HG02763 (cell line): ENCODE data around the gene IL10RA.
A peak's percentile ranks its signal among the peaks of the same experiment; 100 is the strongest.

ENCODE experiments used
- ATAC-seq: cut with Tn5 transposase; IDR thresholded peaks from one replicate; pipeline ENCODE4 v1.9.1; 2021; ENCODE audit warnings: mild to moderate bottlenecking, moderate library complexity; ENCODE audit not compliant: unreplicated experiment

Gene IL10RA

DNA sequence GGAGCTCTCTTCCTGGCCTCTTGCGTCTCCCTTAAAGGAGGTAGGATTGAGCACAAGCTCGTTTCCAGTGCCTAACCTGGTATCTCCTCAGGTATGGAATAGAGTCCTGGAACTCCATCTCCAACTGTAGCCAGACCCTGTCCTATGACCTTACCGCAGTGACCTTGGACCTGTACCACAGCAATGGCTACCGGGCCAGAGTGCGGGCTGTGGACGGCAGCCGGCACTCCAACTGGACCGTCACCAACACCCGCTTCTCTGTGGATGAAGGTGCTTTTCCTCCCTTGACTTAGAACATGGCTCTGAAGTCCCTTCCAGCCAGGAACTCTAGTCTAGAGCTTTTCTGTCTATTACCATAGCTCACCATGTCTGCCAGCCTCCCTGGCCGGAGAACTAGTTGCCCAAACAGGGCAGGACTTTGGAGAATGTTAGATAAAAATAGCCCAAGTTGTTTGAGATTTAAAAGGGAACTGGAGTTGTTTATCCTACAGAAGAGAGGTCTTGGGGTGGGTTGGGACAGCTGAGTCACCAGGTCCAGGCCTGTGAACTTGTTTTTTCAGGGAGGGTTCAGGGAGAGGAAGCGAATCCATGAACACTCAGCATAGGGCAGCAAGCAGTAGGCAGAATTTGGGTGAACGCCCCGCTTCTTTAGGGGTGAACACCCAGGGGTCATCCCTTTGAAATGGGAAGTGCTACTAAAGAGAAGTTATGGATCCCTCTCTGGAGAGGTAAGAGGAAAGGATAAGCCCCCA, 3.3 kb downstream of the IL10RA start:
- no peak for ATAC-seq

DNA sequence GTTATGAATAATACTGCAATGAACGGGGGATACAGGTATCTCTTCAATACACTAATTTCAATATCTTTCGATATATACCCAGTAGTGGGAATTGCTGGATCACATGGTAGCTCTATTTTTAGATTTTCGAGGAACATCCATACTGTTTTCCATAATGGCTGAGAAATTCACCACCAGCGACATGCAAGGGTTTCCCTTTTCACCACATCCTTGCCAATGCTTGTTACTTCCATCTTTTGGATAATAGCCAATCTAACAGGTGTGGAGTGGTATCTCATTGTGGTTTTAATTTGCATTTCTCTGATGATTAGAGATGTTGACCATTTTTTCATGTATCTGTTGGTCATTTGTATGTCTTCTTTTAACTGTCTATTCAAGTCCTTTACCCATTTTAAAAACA, 5.9 kb downstream of the IL10RA start:
- ATAC-seq: no peak

DNA sequence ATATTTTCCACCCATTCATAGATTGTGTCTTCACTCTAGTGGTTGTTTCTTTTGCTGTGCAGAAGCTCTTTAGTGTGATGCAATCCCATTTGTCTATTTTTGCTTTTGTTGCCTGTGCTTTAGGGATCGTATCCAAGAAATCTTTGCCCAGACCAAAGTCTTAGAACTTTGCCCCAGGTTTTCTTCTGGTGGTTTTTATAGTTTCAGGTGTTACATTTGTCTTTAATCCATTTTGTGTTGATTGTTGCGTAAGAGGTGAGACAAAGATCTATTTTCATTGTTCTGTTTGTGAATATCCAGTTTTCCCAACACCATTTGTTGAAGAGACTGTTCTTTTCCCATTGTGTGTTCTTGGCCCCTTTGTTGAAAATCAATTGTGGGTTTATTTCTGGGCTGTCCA, 6.4 kb downstream of the IL10RA start:
- no peak for ATAC-seq

DNA sequence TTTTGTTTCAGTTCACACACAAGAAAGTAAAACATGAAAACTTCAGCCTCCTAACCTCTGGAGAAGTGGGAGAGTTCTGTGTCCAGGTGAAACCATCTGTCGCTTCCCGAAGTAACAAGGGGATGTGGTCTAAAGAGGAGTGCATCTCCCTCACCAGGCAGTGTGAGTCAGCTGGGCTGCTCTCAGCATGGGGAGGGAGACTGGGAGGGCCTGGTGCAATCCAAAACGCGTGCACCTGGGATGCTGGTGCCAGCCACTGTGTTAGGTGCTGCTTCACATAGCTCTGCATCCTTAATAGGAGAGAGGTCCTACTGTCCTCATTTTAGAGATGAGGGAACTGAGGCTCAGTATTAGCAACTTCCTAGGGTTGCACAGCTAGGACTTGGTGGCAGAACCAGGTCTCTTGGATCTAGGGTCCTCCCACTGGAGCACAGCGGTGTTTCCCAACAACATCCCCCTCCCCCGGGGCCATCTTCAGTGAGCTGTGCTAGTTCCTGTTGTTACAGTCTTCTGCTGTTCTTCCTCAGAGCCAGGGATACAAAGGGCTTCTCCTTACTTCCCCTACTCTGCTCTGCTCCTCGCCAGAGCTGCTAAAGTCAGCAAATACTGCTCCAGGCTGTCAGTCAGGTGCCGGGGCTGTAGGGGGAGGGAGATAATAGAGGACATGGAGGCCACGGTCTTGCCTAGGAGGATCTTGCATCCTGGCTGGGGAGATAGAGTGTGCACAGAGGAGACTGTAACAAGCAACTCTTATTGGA, 8.0 kb downstream of the IL10RA start:
- no peak for ATAC-seq

DNA sequence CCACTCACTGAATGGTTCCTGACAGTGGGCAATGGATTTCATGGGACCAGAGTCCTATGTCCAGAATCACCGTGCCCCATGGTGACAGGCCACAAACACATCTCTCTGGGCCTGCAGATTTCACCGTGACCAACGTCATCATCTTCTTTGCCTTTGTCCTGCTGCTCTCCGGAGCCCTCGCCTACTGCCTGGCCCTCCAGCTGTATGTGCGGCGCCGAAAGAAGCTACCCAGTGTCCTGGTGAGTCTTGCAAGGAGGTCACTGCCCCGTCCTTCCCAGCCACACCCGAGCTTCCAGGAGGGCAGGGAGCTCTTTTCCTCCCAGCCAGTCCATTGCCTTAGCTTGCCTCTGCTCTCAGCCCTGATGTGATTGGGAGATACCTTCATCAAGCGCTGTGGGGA, 9.3 kb downstream of the IL10RA start:
- no peak for ATAC-seq

DNA sequence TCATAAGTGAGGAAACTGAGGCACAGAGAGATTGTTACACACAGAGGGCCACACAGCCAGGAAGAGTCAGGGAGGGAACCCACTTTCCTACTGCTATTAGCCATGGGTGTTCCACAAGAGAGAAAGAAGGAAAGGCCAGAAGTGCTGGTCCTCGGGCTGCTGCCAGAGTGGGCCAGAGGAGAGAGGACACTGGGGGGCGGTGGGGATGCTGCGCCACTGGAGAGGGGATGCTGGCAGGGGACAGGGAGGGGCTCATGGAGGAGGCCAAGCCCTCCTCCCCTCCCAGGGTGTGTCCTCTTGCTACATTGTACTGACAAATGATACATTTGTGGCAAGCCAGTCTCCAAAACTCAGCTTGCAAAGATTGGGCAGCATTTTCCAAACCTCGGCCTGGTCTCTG, 9.9 kb downstream of the IL10RA start:
- ATAC-seq: no peak

DNA sequence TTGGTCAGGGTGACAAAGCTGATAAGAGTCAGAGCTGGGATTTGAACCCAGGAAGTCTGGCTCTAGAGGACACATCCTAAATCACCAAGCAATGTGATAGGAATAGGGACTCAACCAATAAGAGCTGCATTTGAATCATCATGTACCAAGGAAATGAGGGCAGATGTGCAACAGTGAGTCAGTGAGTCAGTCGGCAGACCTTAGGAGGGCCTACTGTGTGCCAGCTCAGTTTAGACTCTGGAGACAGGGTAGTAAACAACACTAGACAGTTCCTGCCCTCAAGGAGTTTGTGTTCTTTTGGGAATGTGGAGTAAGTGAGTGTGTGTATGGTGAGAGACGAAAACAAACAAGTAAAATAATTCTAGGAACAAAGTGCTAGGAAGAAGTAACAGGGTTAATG, 11.2 kb downstream of the IL10RA start:
- ATAC-seq: no peak

DNA sequence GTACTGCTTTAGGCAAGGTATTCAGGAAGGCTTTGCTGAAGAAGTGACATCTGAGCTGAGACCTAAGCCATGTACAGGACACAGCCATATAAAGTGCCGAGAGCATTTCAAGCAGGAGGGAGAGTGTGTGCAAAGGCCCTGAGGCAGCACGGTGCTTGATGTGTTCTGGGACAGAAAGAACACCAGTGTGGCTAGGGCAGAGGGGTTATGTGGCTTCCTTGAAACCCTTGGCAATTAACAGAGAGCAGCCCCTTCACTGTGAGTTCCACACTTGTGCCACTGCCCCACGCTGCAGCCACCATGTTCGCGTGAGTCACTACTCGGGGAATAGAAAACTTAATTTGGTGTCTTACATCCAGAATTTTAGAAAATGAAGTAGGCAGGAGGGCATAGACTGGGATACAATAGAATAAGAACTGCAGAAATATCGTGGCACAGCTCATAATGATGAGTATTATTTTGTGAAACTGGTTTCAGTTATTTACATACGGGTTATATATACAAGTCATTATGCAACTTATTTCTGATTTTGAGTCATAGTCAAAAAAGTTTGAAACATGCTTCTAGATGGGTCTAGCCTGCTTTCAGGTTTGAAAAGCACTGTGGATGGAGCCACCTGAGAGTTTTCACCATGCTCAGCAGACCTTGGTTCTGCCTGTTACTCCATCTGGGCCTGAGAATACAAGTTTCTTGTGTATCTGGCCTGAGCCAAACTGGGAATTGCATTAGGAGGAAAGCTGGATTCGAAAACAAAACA, 11.8 kb downstream of the IL10RA start:
- peak; percentile 70 for ATAC-seq

DNA sequence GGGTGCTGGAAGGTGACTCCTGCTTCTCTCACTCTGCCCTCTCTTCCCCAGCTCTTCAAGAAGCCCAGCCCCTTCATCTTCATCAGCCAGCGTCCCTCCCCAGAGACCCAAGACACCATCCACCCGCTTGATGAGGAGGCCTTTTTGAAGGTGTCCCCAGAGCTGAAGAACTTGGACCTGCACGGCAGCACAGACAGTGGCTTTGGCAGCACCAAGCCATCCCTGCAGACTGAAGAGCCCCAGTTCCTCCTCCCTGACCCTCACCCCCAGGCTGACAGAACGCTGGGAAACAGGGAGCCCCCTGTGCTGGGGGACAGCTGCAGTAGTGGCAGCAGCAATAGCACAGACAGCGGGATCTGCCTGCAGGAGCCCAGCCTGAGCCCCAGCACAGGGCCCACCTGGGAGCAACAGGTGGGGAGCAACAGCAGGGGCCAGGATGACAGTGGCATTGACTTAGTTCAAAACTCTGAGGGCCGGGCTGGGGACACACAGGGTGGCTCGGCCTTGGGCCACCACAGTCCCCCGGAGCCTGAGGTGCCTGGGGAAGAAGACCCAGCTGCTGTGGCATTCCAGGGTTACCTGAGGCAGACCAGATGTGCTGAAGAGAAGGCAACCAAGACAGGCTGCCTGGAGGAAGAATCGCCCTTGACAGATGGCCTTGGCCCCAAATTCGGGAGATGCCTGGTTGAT, 12.6 kb downstream of the IL10RA start:
- no peak for ATAC-seq

DNA sequence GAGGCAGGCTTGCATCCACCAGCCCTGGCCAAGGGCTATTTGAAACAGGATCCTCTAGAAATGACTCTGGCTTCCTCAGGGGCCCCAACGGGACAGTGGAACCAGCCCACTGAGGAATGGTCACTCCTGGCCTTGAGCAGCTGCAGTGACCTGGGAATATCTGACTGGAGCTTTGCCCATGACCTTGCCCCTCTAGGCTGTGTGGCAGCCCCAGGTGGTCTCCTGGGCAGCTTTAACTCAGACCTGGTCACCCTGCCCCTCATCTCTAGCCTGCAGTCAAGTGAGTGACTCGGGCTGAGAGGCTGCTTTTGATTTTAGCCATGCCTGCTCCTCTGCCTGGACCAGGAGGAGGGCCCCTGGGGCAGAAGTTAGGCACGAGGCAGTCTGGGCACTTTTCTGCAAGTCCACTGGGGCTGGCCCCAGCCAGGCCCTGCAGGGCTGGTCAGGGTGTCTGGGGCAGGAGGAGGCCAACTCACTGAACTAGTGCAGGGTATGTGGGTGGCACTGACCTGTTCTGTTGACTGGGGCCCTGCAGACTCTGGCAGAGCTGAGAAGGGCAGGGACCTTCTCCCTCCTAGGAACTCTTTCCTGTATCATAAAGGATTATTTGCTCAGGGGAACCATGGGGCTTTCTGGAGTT, 13.3 kb downstream of the IL10RA start:
- no peak for ATAC-seq

DNA sequence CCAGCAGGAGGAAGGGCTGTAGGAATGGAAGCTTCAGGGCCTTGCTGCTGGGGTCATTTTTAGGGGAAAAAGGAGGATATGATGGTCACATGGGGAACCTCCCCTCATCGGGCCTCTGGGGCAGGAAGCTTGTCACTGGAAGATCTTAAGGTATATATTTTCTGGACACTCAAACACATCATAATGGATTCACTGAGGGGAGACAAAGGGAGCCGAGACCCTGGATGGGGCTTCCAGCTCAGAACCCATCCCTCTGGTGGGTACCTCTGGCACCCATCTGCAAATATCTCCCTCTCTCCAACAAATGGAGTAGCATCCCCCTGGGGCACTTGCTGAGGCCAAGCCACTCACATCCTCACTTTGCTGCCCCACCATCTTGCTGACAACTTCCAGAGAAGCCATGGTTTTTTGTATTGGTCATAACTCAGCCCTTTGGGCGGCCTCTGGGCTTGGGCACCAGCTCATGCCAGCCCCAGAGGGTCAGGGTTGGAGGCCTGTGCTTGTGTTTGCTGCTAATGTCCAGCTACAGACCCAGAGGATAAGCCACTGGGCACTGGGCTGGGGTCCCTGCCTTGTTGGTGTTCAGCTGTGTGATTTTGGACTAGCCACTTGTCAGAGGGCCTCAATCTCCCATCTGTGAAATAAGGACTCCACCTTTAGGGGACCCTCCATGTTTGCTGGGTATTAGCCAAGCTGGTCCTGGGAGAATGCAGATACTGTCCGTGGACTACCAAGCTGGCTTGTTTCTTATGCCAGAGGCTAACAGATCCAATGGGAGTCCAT, 14.1 kb downstream of the IL10RA start:
- ATAC-seq: no peak

DNA sequence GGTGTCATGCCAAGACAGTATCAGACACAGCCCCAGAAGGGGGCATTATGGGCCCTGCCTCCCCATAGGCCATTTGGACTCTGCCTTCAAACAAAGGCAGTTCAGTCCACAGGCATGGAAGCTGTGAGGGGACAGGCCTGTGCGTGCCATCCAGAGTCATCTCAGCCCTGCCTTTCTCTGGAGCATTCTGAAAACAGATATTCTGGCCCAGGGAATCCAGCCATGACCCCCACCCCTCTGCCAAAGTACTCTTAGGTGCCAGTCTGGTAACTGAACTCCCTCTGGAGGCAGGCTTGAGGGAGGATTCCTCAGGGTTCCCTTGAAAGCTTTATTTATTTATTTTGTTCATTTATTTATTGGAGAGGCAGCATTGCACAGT, 14.6 kb downstream of the IL10RA start:
- ATAC-seq: no peak

DNA sequence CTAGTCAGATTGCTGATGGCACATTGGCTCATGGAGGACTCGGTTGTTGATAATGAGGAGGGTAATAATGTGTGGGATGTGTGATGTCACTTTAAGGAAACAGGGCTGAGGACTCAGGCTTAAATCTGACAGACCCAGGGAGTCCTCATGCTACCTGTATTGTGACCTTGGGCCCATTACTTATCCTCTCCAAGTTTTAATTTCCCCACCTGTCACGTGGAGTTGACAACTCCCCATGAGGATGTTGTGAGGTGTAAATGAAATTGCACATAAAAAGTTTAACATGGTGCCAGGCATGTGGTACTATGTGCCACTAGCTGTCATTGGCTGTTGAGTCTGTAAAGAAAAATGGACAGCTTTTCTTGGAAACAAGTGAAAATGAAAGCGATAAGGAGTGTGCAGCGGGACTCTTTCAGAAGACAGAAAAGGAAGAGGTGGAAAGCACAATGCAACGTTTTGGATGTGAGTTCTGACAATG, 15.3 kb downstream of the IL10RA start:
- no peak for ATAC-seq

DNA sequence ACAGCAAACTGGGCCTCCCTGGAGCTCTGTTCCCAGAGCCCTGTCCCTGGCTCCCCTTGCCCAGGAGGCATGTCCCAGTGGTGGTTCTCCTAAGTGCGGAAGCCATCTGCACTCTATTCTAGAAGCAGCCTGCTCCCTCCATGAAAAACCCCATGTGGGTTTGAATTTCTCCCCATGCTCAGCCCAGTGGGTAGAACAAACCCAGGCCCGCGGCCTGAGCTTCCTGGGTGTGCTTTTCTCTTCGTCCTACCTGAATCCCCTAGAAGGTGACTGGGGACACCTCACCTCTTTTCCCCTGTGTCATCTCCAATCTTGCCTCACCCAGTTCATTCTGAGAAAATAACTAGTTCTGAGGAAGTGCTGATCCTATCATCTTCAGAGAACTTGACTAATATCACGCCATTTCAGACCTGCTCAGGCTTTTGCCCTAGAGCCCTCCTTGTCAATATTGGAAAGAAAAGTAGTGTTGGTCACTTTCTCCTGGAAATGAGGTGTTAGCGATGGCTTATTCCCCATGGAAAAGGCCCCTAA, 15.9 kb downstream of the IL10RA start:
- no peak for ATAC-seq

DNA sequence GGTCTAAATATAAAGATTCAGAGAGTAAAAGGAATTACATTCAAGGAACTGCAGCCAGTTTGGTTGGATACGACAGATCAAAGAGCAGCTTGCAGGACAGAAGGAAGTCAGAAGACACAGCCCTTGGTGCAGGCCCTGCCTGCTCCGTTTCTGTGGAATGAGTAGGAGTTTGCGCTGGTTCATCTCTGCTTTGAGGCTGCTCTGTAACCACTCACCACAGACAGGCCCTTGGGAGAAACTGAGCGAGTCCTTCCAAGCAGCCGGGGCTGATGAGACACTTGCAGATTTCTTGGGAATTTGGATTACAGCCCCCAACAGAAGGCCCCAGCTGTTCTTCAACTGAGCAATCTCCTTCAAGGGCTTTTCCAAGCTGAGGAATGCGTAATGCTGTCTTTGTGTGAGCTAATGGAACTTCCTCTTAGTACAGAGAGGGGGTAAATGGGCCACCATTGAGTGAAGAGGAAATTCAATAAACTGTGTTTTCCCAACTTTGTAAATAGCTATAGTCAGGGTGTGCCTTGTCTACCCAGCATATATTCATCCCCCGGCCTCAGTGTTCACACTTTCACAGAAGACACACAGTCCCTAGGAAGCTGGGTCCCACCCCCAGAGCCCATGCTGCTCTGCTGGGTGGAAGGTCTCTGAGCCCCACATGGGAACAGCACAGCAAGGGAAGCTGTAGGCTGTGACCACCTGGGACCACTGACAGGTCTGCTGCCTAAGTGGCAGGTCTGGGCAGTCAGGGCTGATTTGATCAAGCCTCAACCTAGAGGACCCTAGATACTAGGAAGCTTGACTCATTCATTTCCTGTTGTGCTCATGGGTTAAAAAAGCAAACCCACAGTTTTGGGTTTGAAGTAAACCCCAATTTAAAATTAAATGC, 16.6 kb downstream of the IL10RA start:
- no peak for ATAC-seq

DNA sequence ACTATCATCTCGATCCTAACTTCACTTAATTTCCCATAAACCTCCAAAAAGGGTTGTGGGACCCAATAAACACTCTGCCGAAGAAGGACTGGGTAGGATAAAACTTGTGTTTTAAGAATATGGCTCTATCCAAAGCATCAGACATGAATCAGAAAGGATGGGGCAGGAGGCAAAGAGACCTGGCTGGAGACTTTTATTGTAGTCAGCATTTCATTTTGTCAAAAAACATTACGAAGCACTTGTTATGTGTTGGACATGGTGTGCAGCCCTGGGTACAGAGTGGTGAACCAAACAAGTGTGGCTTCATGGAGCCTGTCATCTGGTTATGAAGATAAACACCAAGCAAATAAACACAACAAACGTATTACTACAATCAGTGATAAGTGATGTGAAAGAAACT, 17.3 kb downstream of the IL10RA start:
- no peak for ATAC-seq

DNA sequence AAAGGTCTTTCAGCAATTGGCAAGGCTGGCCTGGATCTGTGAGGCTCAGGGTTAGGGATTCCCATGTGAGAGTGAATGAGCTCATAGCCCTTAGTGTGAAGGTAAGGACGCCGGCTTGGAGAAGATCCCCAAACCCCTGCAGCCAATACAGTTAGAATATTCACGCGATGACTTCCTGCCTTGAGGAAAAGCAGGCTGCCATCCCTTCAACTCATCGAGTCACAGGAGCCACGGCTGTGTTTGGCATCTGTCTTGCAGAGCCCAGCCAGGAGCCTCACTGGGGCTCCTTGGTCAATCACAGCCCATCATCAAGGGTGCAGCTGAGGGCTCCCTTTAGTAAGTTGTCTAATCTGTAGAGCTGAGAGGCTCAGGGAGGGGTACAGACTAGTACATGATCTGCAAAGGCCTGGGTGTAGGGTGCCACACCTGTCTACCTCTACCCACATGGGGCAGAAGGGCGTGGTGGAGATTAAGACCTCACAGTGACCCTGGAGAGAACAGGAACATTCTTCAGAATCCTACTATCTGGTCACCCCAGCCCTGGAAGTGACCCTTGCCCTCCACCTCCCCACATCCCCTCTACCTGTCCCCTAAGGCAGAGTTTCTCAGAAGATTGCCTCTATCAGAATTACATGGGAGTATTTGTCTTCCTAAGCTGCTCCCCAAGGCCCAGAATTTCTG, 18.5 kb downstream of the IL10RA start:
- ATAC-seq: no peak
